Right ventricle myocardium inferior (tissue), 1 donor: ENCODE results near the gene ANKS4B. TPM values are rescaled to one million over a fixed set of nuclear protein-coding genes. Genes with fewer than 3 reads are reported as not detected.
"Not testable (repeated sequence)": the region's sequence is repeated elsewhere in the genome, so short reads cannot be mapped to it uniquely, and the experiment has no call there.

ENCODE experiments used
- ATAC-seq: fragments of 200-7000 bp; cut with Tn5 transposase; one replicate; pipeline ENCODE4 v1.9.1; 2020; ENCODE audit warnings: mild to moderate bottlenecking, moderate library complexity
- DNase-seq: peaks from one replicate; pipeline ENCODE4 v3.0.0; 2021; ENCODE audit errors: missing footprints
- intact Hi-C: fragments of 100-400 bp; cut with DNase I; formaldehyde crosslinking; loops from one replicate; pipeline ENCODE4 v1.11.0; 2022
- long read RNA-seq: library from polyadenylated mRNA; unstranded; transcript quantifications from one replicate; pipeline ENCODE4 v2.0.0, GENCODE V29; 2021
- total RNA-seq: library from RNA; stranded (reverse); fragmentation: NEBNext Ultra II Directional; extraction: Animal tissue kit (Norgen Biotek cat#: 25700); gene quantifications from one replicate; pipeline ENCODE4 v1.2.1, GENCODE V29; 2021
- donor health status: DM: no; HTN: yes; CAD: no; lungs with severe emphysema.

Gene ANKS4B, protein sequence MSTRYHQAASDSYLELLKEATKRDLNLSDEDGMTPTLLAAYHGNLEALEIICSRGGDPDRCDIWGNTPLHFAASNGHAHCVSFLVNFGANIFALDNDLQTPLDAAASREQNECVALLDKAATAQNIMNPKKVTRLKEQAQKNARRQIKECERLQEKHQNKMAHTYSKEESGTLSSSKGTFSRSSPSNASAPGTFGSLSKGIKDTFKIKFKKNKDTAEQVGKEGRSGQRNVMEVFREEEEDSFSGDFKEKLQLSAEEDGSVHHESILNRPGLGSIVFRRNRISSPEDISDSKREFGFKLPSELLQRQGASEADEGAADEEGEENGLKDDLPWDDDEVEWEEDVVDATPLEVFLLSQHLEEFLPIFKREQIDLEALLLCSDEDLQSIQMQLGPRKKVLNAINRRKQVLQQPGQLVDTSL
- not detected for total RNA-seq
- long read RNA-seq: 0 reads

GRCh38 chr16:21233521-21234150, at the start of gene ANKS4B:
Gene ANKS4B, plus strand, starts transcription at chr16:21233699. Its CDS starts 39 bp downstream, at chr16:21233738.
- intact Hi-C loops: no loop called here
- ATAC-seq (no peak), DNase-seq (no peak)

DNA sequence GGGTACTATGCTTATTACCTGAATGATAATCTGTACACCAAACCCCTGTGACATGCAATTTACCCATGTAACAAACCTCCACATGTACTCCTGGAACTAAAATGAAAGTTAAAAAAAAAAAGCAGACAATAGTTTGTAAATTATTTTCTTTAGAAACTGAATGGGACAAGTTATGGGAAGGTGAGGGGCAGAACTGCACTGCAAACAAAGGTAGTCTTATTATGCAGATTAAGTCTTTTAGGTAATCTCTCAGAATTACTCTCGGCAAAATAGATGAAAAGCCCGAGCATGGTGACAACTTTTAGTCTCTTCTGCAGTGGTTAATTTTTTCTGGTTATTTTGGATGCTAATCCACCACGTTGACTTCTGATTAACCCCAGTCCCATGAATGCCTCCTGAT, 49.5 kb upstream of the ANKS4B start:
- DNase-seq (no peak), ATAC-seq (no peak)
- intact Hi-C loops: no loop called here

DNA sequence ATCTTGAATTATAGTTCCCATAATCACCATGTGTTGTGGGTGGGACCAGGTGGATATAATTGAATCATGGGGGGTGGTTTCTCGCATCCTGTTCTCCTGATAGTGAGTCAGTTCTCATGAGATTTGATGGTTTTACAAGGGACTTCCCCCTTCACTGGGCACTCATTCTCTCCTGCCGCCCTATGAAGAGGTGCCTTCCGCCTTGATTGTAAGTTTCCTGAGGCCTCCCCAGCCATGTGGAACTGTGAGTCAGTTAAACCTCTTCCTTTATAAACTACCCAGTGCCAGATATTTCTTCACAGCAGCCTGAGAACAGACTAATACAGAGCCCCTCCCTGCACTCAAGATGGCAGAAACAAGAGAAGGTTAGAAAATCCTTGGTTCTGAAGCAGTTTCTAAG, 48.7 kb upstream of the ANKS4B start:
- ATAC-seq: no peak
- intact Hi-C loops: loop anchor here (5.0 kb wide), 1 partner anchor 92 kb away; the partner anchor contains the start of gene CRYM
- DNase-seq: no peak

DNA sequence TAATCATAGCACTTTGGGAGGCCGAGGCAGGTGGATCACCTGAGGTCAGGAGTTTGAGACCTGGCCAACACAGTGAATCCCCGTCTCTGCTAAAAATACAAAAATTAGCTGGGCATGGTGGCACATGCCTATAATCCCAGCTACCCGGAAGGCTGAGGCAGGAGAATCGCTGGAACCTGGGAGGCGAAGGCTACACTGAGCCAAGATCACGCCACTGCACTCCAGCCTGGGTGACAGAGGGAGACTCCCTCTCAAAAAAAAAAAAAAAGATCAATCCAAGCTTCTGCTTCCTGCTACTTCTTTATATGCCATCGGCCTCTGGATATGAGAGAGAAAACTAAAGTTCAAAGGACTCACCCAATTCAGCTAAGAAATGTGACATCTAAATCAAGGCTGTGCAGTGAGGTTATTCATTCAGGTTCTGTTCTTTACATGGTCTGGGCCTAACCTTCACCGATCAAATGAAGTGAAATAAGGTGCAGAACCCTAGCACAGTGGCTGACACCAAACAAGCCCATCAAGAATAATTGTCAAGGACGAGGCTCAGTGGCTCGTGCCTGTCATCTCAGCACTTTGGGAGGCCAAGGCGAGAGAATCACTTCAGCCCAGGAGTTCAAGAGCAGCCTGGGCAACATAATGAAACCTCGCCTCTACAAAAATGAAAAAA, 47.7 kb upstream of the ANKS4B start:
- intact Hi-C loops: loop anchor here (5.0 kb wide), 1 partner anchor 92 kb away; the partner anchor contains the start of gene CRYM
- ATAC-seq (no peak), DNase-seq (no peak)

DNA sequence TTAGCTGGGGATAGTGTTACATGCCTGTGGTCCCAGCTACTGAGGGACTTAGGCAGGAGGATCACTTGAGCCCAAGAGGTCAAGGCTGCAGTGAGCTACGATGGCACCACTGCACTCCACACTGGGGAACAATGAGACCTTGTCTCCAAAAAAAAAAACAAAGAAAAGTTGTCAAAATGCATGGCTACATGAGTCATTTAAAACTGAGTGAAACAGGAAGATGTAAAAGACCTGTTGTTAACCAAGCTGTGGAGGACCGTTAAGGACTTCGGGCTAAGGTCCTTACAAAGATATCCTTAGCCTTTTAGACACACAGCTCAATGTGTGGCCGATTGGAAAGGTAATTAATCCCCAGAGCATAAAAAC, 47.2 kb upstream of the ANKS4B start:
- no peak for ATAC-seq
- intact Hi-C loops: loop anchor here (5.0 kb wide), 1 partner anchor 91 kb away; the partner anchor contains the start of gene CRYM
- no peak for DNase-seq

DNA sequence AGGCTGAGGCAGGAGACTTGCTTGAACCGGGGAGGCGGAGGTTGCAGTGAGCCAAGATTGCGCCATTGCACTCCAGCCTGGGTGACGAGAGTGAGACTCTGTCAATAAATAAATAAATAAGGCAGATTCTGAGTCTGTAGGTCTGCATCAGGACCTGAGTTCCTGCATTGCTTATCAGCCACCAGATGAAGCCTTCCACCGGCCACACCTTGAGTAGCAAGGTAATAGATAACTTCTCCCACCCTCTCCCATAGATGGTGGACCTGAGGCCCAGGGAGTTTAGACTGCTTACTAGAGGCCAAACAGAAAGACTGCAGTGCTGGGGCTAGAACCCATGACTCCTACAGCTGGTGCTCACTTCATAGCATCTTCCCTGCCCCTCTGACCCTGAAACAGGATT, 44.2 kb upstream of the ANKS4B start:
- DNase-seq: no peak
- no peak for ATAC-seq
- intact Hi-C loops: loop anchor here (2.0 to 5.0 kb wide), 2 partner anchors 31 to 88 kb away; partner anchors contain the start of genes CRYM and LDAF1

- intact Hi-C loops: no loop called here
- no peak for ATAC-seq
- DNase-seq: no peak
Observed at GRCh38 chr16:21190013-21190412, 43.5 kb upstream of the ANKS4B start.

- DNase-seq (no peak), ATAC-seq (no peak)
- intact Hi-C loops: no loop called here
Observed at GRCh38 chr16:21190599-21190998, 42.9 kb upstream of the ANKS4B start.

- DNase-seq: no peak
- intact Hi-C loops: no loop called here
- ATAC-seq: no peak
Observed at GRCh38 chr16:21192991-21193390, 40.5 kb upstream of the ANKS4B start.

DNA sequence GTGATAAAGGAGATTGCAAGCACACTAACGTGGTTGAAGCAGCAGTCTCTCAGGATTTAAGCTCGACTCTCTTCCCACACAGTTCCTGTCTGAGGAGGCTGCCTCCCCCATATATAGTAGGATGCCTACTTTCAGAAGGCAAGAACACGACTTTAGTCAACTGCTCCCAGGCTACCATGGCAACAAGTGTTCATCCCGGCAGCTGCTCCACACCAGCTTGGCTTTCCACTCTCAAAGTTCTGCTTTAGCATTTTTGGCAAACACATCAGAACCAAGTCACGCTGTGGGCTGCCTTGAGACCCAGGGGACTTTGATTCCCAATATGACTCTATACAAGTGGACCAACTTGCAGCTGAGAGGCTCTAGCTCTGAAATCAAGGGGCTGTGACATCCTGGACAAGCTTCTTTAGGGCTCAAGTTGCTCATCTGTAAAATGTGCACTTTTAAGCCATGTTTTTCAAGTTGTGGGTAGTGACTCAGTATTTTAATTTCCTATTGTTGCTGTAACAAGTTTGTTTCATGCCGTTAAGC, 38.7 kb upstream of the ANKS4B start:
- DNase-seq: no peak
- intact Hi-C loops: no loop called here
- no peak for ATAC-seq

GRCh38 chr16:21195330-21195729, 38.2 kb upstream of the ANKS4B start:
- intact Hi-C loops, DNase-seq, ATAC-seq: not testable (repeated sequence)

DNA sequence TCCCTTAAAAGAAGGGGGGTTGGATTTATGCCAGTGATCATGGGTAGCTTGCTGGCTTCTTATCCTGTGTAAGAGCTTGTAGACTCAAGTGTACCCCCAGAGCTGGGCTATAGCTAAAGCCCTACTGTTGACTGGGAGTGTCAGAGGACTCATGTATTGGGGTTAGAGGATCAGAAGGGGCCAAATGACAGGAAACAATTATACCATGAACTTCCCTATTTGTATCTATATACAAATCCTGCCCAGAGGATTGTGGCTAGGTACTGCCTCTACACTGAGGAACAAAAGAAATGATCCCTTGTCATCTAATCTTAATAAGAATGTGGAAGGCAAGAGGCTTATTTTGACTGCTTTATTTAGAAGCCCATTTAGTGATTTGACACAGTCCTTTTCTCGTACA, 36.4 kb upstream of the ANKS4B start:
- intact Hi-C loops: no loop called here
- ATAC-seq: no peak

GRCh38 chr16:21197621-21198020, 35.9 kb upstream of the ANKS4B start:
- no peak for DNase-seq
- no peak for ATAC-seq
- intact Hi-C loops: no loop called here

More for the DNA sequence above, 36.4 kb upstream of the ANKS4B start:
- no peak for DNase-seq

DNA sequence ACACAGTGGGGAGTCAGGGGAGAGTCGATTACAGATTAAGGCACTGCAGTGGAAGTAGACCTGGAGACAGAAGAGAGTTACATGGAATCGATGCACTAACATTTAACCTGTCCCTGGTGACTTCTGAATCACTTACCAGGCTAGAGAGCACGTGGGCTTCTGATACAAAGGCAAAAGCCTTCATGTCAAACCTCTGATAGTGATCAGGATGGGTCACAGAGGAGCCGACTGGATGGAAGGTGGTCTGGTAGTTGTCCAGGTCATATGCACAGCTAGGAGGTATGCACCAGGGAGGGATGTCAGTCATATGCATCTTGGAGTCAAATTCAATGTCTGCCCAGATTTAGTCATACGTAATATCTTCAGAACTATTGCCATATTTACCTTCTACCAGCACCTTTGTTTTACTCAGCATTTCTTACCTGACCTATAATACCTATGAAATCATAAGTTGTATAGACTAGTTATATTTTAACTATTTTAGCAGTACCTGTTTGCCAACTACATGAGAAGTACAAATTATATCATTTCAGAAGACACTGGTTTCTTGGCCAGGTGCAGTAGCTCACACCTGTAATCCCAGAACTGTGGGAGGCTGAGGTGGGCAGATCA, 33.8 kb upstream of the ANKS4B start:
- intact Hi-C loops: no loop called here
- ATAC-seq: no peak
- DNase-seq: no peak

DNA sequence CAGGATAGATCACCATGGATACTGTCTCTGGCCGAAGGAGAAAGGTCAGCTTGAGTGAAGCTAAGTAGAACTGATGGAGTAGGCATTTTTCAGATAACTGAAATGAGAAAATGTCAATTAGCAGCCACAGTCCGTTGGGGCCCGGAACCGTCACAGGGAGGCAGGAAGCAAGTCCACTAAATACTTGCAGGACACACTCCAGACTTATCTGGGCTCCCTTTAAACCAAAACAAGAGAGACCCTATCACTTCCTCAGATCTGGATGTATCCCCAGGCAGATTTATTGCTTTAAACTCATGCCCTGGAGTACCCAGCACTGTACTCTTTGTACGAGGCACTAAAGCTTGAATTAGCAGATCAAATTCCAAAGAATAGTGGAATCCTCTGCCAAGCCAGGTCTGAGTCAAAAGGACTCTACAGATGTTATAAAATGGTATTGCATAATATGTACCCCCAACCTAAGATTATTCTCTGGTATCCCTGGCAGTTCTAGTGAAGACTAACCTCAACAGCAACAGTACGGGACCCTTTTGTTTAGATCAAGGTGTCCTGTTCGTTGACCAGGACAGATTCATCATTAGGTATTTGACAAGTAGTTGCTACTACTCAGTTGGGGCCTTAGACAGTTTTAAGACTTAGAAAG, 30.2 kb upstream of the ANKS4B start:
- intact Hi-C loops: no loop called here
- ATAC-seq (no peak), DNase-seq (no peak)

DNA sequence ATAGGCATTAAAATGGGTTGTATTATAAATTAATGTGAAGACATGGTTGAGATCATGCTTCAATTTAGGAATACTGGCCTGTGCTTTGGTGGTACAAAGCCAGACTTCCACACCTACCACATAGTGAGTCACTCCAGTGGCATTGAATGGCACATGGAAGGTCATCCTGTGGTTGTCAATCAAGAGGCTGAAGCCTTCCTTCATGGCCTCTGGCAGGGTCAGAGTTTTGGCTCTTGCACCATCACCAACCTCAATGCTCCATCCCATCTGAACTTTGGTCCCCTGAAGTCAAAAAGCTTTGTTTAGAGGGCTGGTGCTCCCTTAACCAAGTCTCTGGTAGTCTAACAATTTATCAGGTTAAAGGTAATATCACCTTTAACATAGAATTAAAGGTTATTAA, 28.2 kb upstream of the ANKS4B start:
- intact Hi-C loops: no loop called here
- ATAC-seq: no peak
- DNase-seq: no peak

- ATAC-seq: no peak
- intact Hi-C loops: no loop called here
- no peak for DNase-seq
Observed at GRCh38 chr16:21206550-21206949, 26.9 kb upstream of the ANKS4B start.

GRCh38 chr16:21208446-21209230, 24.9 kb upstream of the ANKS4B start:
- intact Hi-C loops: no loop called here

More at GRCh38 chr16:21208446-21209230, 24.9 kb upstream of the ANKS4B start:
- no peak for ATAC-seq
- DNase-seq: no peak
